H1 (cell line): Measurements from ENCODE around the gene CAST. TPM values are rescaled to one million over a fixed set of nuclear protein-coding genes. Genes with fewer than 3 reads are reported as not detected.

ENCODE experiments used
- CTCF ChIA-PET: fragments of 300-600 bp; sonication (Branson Sonifier 250); formaldehyde crosslinking; loops from one replicate; lab custom pipeline; 2021; ENCODE audit not compliant: partially characterized antibody; lab: Charles Lee
- POLR2A ChIA-PET: fragments of 300-600 bp; sonication (Branson Sonifier 250); formaldehyde crosslinking; loops from one replicate; lab custom pipeline; 2021; ENCODE audit warnings: inconsistent platforms; ENCODE audit not compliant: partially characterized antibody; lab: Charles Lee
- DNase-seq, 2 experiments: peaks; one replicate each; pipeline versions ENCODE4 v3.0.0 to v3.0.0-alpha.2; 2010 to 2022; ENCODE audit warnings: low spot score in 2 of 2, low read depth in 1 of 2, mixed read lengths in 1 of 2
- FAIRE-seq: peaks from 2 replicates; lab custom pipeline; 2011; peaks lifted over from hg19 to GRCh38; lab: Jason Lieb, UNC
- H2AFZ ChIP-seq: 2 replicates; pipeline ENCODE4 v1.8.1; 2012; ENCODE audit warnings: low read length, inconsistent platforms
- H2AK5ac ChIP-seq: 2 replicates; pipeline ENCODE4 v1.6.1; 2013; ENCODE audit warnings: low read depth, low read length
- H2BK120ac ChIP-seq: replicated peaks from 2 replicates; pipeline ENCODE3; 2013; ENCODE audit warnings: low read depth, low read length, inconsistent platforms
- H2BK12ac ChIP-seq: 2 replicates; pipeline ENCODE4 v1.6.1; 2013; ENCODE audit warnings: low read depth, low read length
- H2BK15ac ChIP-seq: 2 replicates; pipeline ENCODE4 v1.6.1; 2013; ENCODE audit warnings: low read length
- H2BK20ac ChIP-seq: 2 replicates; pipeline ENCODE4 v1.6.1; 2013; ENCODE audit warnings: low read length
- H2BK5ac ChIP-seq: 2 replicates; pipeline ENCODE4 v1.6.1; 2013; ENCODE audit warnings: low read depth, low read length
- H3K14ac ChIP-seq: 2 replicates; pipeline ENCODE4 v1.6.1; 2013; ENCODE audit warnings: inconsistent platforms; ENCODE audit not compliant: insufficient read length
- H3K18ac ChIP-seq: 2 replicates; pipeline ENCODE4 v1.6.1; 2013; ENCODE audit warnings: low read length; ENCODE audit errors: extremely low read depth
- H3K23ac ChIP-seq: 2 replicates; pipeline ENCODE4 v1.6.1; 2013; ENCODE audit warnings: inconsistent platforms; ENCODE audit not compliant: insufficient read length
- H3K23me2 ChIP-seq: 2 replicates; pipeline ENCODE4 v1.6.1; 2013; ENCODE audit warnings: low read depth, low read length
- H3K27ac ChIP-seq: 2 replicates; pipeline ENCODE4 v1.6.1; 2011; ENCODE audit warnings: low read depth, low read length, inconsistent platforms
- H3K27me3 ChIP-seq, 4 experiments: replicated peaks in 1 of 4; 1 replicate in 1 of 4; 2 replicates in 3 of 4; pipeline versions ENCODE4 v1.6.1 to v1.8.1; 2011 to 2013; ENCODE audit warnings: low read length in 3 of 4, mild to moderate bottlenecking in 3 of 4, inconsistent platforms in 2 of 4, mixed read lengths in 2 of 4, moderate library complexity in 1 of 4; ENCODE audit not compliant: control insufficient read depth in 3 of 4, insufficient read depth in 3 of 4; ENCODE audit errors: extremely low read depth in 1 of 4
- H3K36me3 ChIP-seq, 4 experiments: 2 replicates each; pipeline versions ENCODE4 v1.6.1 to v1.8.1; 2011 to 2013; ENCODE audit warnings: mild to moderate bottlenecking in 4 of 4, low read length in 3 of 4, moderate library complexity in 2 of 4, control low read depth in 1 of 4, inconsistent platforms in 1 of 4; ENCODE audit not compliant: insufficient read depth in 4 of 4, control insufficient read depth in 2 of 4
- H3K4ac ChIP-seq: replicated peaks from 2 replicates; pipeline ENCODE3; 2013; ENCODE audit warnings: low read length, low read depth, mixed read lengths, inconsistent platforms; ENCODE audit not compliant: insufficient read length
- H3K4me1 ChIP-seq, 4 experiments: replicated peaks in 1 of 4; 1 replicate in 1 of 4; 2 replicates in 3 of 4; pipeline versions ENCODE4 v1.6.1 to v1.8.1; 2011 to 2013; ENCODE audit warnings: low read length in 3 of 4, inconsistent platforms in 2 of 4, mixed read lengths in 1 of 4; ENCODE audit not compliant: insufficient read depth in 4 of 4, control insufficient read depth in 3 of 4
- H3K4me2 ChIP-seq, 2 experiments: 2 replicates each; pipeline versions ENCODE4 v1.6.1 to v1.8.1; 2011 to 2013; ENCODE audit warnings: low read depth in 2 of 2, low read length in 2 of 2, control low read depth in 1 of 2, inconsistent platforms in 1 of 2, mild to moderate bottlenecking in 1 of 2; ENCODE audit not compliant: insufficient read depth in 1 of 2
- H3K4me3 ChIP-seq, 4 experiments: fragments of 200-600, 300-600 bp in 1 of 4; sonication (generic), shearing (Covaris generic), sonication (Bioruptor Twin) in 1 of 4; 2 replicates each; pipeline versions ENCODE4 v1.5.1 to v1.8.1; 2011 to 2016; ENCODE audit warnings: low read length in 4 of 4, low read depth in 3 of 4, control low read depth in 2 of 4, inconsistent platforms in 2 of 4, mild to moderate bottlenecking in 2 of 4, mixed read lengths in 1 of 4, moderate library complexity in 1 of 4; ENCODE audit not compliant: insufficient read depth in 2 of 4; ENCODE audit errors: extremely low read depth in 1 of 4
- H3K56ac ChIP-seq: replicated peaks from 2 replicates; pipeline ENCODE3; 2013; ENCODE audit warnings: low read depth, mild to moderate bottlenecking, mixed read lengths, low read length, inconsistent platforms; ENCODE audit not compliant: insufficient read length
- H3K79me1 ChIP-seq: 2 replicates; pipeline ENCODE4 v1.6.1; 2013; ENCODE audit warnings: low read depth, low read length, control low read depth
- H3K79me2 ChIP-seq, 2 experiments: 2 replicates each; pipeline versions ENCODE4 v1.6.1 to v1.8.1; 2012 to 2013; ENCODE audit warnings: low read length in 2 of 2, mild to moderate bottlenecking in 2 of 2, inconsistent platforms in 1 of 2; ENCODE audit not compliant: insufficient read depth in 2 of 2, control insufficient read depth in 1 of 2
- H3K9ac ChIP-seq, 4 experiments: replicated peaks in 1 of 4; 1 replicate in 1 of 4; 2 replicates in 3 of 4; pipeline versions ENCODE4 v1.6.1 to v1.8.1; 2011 to 2013; ENCODE audit warnings: low read depth in 3 of 4, low read length in 3 of 4, control low read depth in 2 of 4, mild to moderate bottlenecking in 2 of 4, moderate library complexity in 2 of 4, inconsistent platforms in 1 of 4; ENCODE audit errors: extremely low read depth in 1 of 4
- H3K9me3 ChIP-seq, 2 experiments: 2 replicates each; pipeline versions ENCODE4 v1.6.1 to v1.8.1; 2012 to 2013; ENCODE audit warnings: mild to moderate bottlenecking in 2 of 2, moderate library complexity in 2 of 2, control low read depth in 1 of 2, inconsistent platforms in 1 of 2, low read depth in 1 of 2, low read length in 1 of 2, mixed read lengths in 1 of 2; ENCODE audit not compliant: insufficient read depth in 2 of 2
- H4K20me1 ChIP-seq, 2 experiments: replicated peaks in 1 of 2; 2 replicates each; pipeline versions ENCODE3 to v1.8.1; 2011 to 2013; ENCODE audit warnings: inconsistent platforms in 2 of 2, low read length in 2 of 2, mild to moderate bottlenecking in 1 of 2; ENCODE audit not compliant: insufficient read depth in 2 of 2, control insufficient read depth in 1 of 2
- H4K5ac ChIP-seq: 2 replicates; pipeline ENCODE4 v1.6.1; 2013; ENCODE audit warnings: low read length, low read depth, mixed read lengths, inconsistent platforms; ENCODE audit not compliant: insufficient read length
- H4K8ac ChIP-seq: 2 replicates; pipeline ENCODE4 v1.8.0; 2013; ENCODE audit warnings: mild to moderate bottlenecking, moderate library complexity, low read length, inconsistent platforms; ENCODE audit not compliant: insufficient read depth; ENCODE audit errors: extremely low read depth
- H4K91ac ChIP-seq: replicated peaks from 2 replicates; pipeline ENCODE3; 2013; ENCODE audit warnings: low read length, mixed read lengths, inconsistent platforms; ENCODE audit not compliant: insufficient read length
- BACH1 ChIP-seq: IDR thresholded peaks from 2 replicates; pipeline ENCODE4 v1.6.1; 2012; ENCODE audit warnings: low read length, improper control_type of control experiment
- CBX5 ChIP-seq: fragments of 300-800, 300-1000 bp; sonication (generic); IDR thresholded peaks from 2 replicates; pipeline ENCODE4 v1.7.1; 2016; ENCODE audit warnings: antibody characterized with exemption, low read length, low read depth
- CHD1 ChIP-seq: IDR thresholded peaks from 2 replicates; pipeline ENCODE4 v1.6.1; 2012; ENCODE audit warnings: low read depth, low read length, improper control_type of control experiment
- EZH2 ChIP-seq: fragments of 200-600 bp; sonication (generic); IDR thresholded peaks from 2 replicates; pipeline ENCODE4 v1.7.1; 2012; ENCODE audit warnings: low read depth, mild to moderate bottlenecking, moderate library complexity, low read length, inconsistent platforms; ENCODE audit not compliant: severe bottlenecking
- HDAC2 ChIP-seq, 2 experiments: fragments of 300-600 bp in 1 of 2; sonication (generic) in 1 of 2; IDR thresholded peaks; 2 replicates each; pipeline ENCODE4 v1.6.1; 2011 to 2012; ENCODE audit warnings: low read depth in 2 of 2, low read length in 2 of 2, mild to moderate bottlenecking in 2 of 2, moderate library complexity in 2 of 2, borderline replicate concordance in 1 of 2, inconsistent platforms in 1 of 2
- POLR2AphosphoS5 ChIP-seq: IDR thresholded peaks from 2 replicates; pipeline ENCODE4 v1.6.1; 2011; ENCODE audit warnings: low read depth, low read length
- SIN3A ChIP-seq, 2 experiments: IDR thresholded peaks in 1 of 2; conservative IDR thresholded peaks in 1 of 2; 2 replicates each; pipeline ENCODE4 v1.6.1; 2011 to 2012; ENCODE audit warnings: low read length in 2 of 2, improper control_type of control experiment in 1 of 2, low read depth in 1 of 2, mild to moderate bottlenecking in 1 of 2
- TAF1 ChIP-seq: IDR thresholded peaks from 2 replicates; pipeline ENCODE4 v1.6.1; 2011; ENCODE audit warnings: mild to moderate bottlenecking, low read depth, low read length
- WGBS, 2 experiments: shearing (Covaris generic) in 1 of 2; methylation state at CpG; one replicate each; pipeline versions ENCODE4 v1.1.6 to v1.1.7; 2013 to 2015; ENCODE audit warnings: low lambda C conversion rate in 2 of 2, mixed read lengths in 2 of 2, inconsistent platforms in 1 of 2, low coverage in 1 of 2, missing lambda C conversion rate in 1 of 2; ENCODE audit not compliant: insufficient replicate concordance in 2 of 2, insufficient coverage in 1 of 2, insufficient read length in 1 of 2; ENCODE audit errors: extremely low coverage in 1 of 2, missing lambda C conversion rate in 1 of 2; 5-methylcytosine and 5-hydroxymethylcytosine counted together
- polyA plus RNA-seq, 7 experiments: library from polyadenylated mRNA; depleted of rRNA in 3 of 7; stranded (reverse) in 5 of 7; unstranded in 2 of 7; fragments of >200 nt in 5 of 7; fragments of 200-250 nt in 2 of 7; gene quantifications; 1 replicate in 5 of 7; 2 replicates in 1 of 7; 4 replicates in 1 of 7; pipeline versions ENCODE4 v1.2.1 to v1.2.3, GENCODE V29; 2011 to 2013; ENCODE audit warnings: missing spikeins in 2 of 7, mixed read lengths in 2 of 7
- total RNA-seq: library from RNA; stranded (reverse); fragmentation: NEBNext Ultra II Directional; extraction: Animal tissue kit (Norgen Biotek cat#: 25700); gene quantifications from 2 replicates; pipeline ENCODE4 v1.2.1, GENCODE V29; 2021
- TF ChIP-seq, protein P1 (sequence below): IDR thresholded peaks from 2 replicates; pipeline ENCODE4 v1.6.1; 2012; ENCODE audit warnings: inconsistent platforms

The CAST gene
- total and polyA plus RNA-seq, 2 of the 8 experiments (the other 6 are each of a cell fraction or from before 2014, with no cell fraction given) = 9.0 to 48.2 TPM

DNA sequence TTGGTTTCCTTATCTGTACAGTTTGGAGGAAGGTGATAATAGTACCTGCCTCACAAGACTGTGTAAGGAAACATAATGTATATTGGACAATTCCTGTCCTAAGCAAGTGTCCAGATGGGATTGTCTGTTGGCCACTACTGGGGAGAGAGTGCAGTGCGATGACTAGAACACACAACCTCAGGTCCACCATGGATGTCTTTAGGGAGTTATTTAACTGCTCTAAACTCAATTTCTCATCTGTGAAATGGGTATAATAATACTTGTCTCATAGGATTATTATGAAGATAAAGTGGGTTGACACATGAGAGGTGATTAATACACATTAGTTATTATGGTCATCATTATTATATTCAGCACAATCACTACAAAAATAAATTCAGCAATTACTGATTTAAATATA, 63.1 kb downstream of the CAST start:
- no peak overlapping the region for H2BK15ac ChIP-seq
- H4K8ac ChIP-seq = no peak overlapping the region
- H3K14ac ChIP-seq = no peak overlapping the region
- H3K9me3 ChIP-seq = no peaks in the 10 kb centered on the region
- no peak overlapping the region for H3K9ac ChIP-seq
- H3K79me2 ChIP-seq = no peaks in the 10 kb centered on the region
- ChIA-PET CTCF (interaction anchor here (1.0 kb wide), 1 partner anchor 123 kb away, joined by 3 read pairs; no protein-coding TSS in a partner anchor), POLR2A (no interaction called here)
- H3K4me3 ChIP-seq = no peak overlapping the region
- no peaks in the 10 kb centered on the region for H3K27me3 ChIP-seq
- TF ChIP-seq CBX5 = no peak
- TF ChIP-seq BACH1 = no peak
- TF ChIP-seq POLR2AphosphoS5 = no peak
- no peak for TF ChIP-seq CHD1
- TF ChIP-seq, protein P1, sequence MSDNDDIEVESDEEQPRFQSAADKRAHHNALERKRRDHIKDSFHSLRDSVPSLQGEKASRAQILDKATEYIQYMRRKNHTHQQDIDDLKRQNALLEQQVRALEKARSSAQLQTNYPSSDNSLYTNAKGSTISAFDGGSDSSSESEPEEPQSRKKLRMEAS = no peak
- no peak for TF ChIP-seq TAF1
- TF ChIP-seq EZH2 = no peak
- TF ChIP-seq SIN3A (conservative IDR thresholded peaks at IDR 0.05 in 1 of 2, IDR thresholded peaks at IDR 0.05 in 1 of 2; ENCODE audit: low read depth in 1 of 2, low read length in 2 of 2) = no peak
- TF ChIP-seq HDAC2 (IDR thresholded peaks at IDR 0.05; ENCODE audit: borderline replicate concordance in 1 of 2, low read depth in 2 of 2, low read length in 2 of 2) = no peak
- H2AFZ ChIP-seq = no peak overlapping the region
- no peak overlapping the region for H2AK5ac ChIP-seq
- 89% methylated on average over 1 of the region's 1 CpG; no CpG with 5 or more reads in 1 of the 2 experiments for WGBS, 2 experiments
- DNase-seq (no peak), FAIRE-seq (no peak)
- no peak overlapping the region for H3K4ac ChIP-seq
- no peak overlapping the region for H4K5ac ChIP-seq
- no peak overlapping the region for H3K27ac ChIP-seq
- H3K4me1 ChIP-seq = no peaks in the 10 kb centered on the region
- H3K23ac ChIP-seq = no peak overlapping the region
- H3K18ac ChIP-seq = no peak overlapping the region
- no peak overlapping the region for H2BK5ac ChIP-seq
- no peaks in the 10 kb centered on the region for H3K36me3 ChIP-seq
- H2BK120ac ChIP-seq = no peak overlapping the region
- H2BK12ac ChIP-seq = no peak overlapping the region
- no peaks in the 10 kb centered on the region for H3K23me2 ChIP-seq
- no peak overlapping the region for H3K4me2 ChIP-seq
- H2BK20ac ChIP-seq = no peak overlapping the region
- H3K56ac ChIP-seq = no peak overlapping the region
- H4K91ac ChIP-seq = no peak overlapping the region
- H3K79me1 ChIP-seq = no peaks in the 10 kb centered on the region
- H4K20me1 ChIP-seq = no peaks in the 10 kb centered on the region
